HG03196 (cell line): ENCODE measurements around the gene RPL31.

ENCODE experiments used
- ATAC-seq: cut with Tn5 transposase; IDR thresholded peaks from one replicate; pipeline ENCODE4 v1.9.1; 2021; ENCODE audit not compliant: unreplicated experiment

The RPL31 gene

GRCh38 chr2:101001691-101002561 lies at the start of gene RPL31:
RPL31 (plus strand) TSS chr2:101002289; CDS start chr2:101002702, 413 bp downstream.
- peak; percentile 98 for ATAC-seq

- no peak for ATAC-seq
Measured at GRCh38 chr2:100952512-100952911, 49.6 kb upstream of the RPL31 start.

GRCh38 chr2:100953406-100954043 lies 48.6 kb upstream of the RPL31 start:
- ATAC-seq = no peak

GRCh38 chr2:100954044-100954420 lies 48.1 kb upstream of the RPL31 start:
- no peak for ATAC-seq

- ATAC-seq = no peak
Measured at GRCh38 chr2:100955226-100955625, 46.9 kb upstream of the RPL31 start.

- no peak for ATAC-seq
Measured at GRCh38 chr2:100956081-100956480, 46.0 kb upstream of the RPL31 start.

- ATAC-seq = no peak
Measured at GRCh38 chr2:100957996-100958653, 44.0 kb upstream of the RPL31 start.

- ATAC-seq = no peak
Measured at GRCh38 chr2:100959225-100959880, 42.7 kb upstream of the RPL31 start.

GRCh38 chr2:100960688-100961087 lies 41.4 kb upstream of the RPL31 start:
- no peak for ATAC-seq

- no peak for ATAC-seq
Measured at GRCh38 chr2:100962366-100963025, 39.6 kb upstream of the RPL31 start.

GRCh38 chr2:100963026-100963375 lies 39.1 kb upstream of the RPL31 start:
- no peak for ATAC-seq

- no peak for ATAC-seq
Measured at GRCh38 chr2:100964222-100964621, 37.9 kb upstream of the RPL31 start.

GRCh38 chr2:100964681-100965169 lies 37.4 kb upstream of the RPL31 start:
- ATAC-seq = no peak

- ATAC-seq = no peak
Measured at GRCh38 chr2:100965596-100965995, 36.5 kb upstream of the RPL31 start.

GRCh38 chr2:100967716-100968115 lies 34.4 kb upstream of the RPL31 start:
- ATAC-seq = no peak

GRCh38 chr2:100968146-100969145 lies 33.6 kb upstream of the RPL31 start:
- no peak for ATAC-seq

- no peak for ATAC-seq
Measured at GRCh38 chr2:100969998-100970397, 32.1 kb upstream of the RPL31 start.

- ATAC-seq = no peak
Measured at GRCh38 chr2:100971221-100971620, 30.9 kb upstream of the RPL31 start.

- no peak for ATAC-seq
Measured at GRCh38 chr2:100972452-100972851, 29.6 kb upstream of the RPL31 start.
